H1 (cell line): ENCODE data around the gene MGRN1. TPM values are rescaled to one million over a fixed set of nuclear protein-coding genes. Genes with fewer than 3 reads are reported as not detected.

Experiments
- CTCF ChIA-PET: fragments of 300-600 bp; sonication (Branson Sonifier 250); formaldehyde crosslinking; loops from one replicate; lab custom pipeline; 2021; ENCODE audit not compliant: partially characterized antibody; lab: Charles Lee
- POLR2A ChIA-PET: fragments of 300-600 bp; sonication (Branson Sonifier 250); formaldehyde crosslinking; loops from one replicate; lab custom pipeline; 2021; ENCODE audit warnings: inconsistent platforms; ENCODE audit not compliant: partially characterized antibody; lab: Charles Lee
- DNase-seq, 2 experiments: peaks; one replicate each; pipeline versions ENCODE4 v3.0.0 to v3.0.0-alpha.2; 2010 to 2022; ENCODE audit warnings: low spot score in 2 of 2, low read depth in 1 of 2, mixed read lengths in 1 of 2
- FAIRE-seq: peaks from 2 replicates; lab custom pipeline; 2011; peaks lifted over from hg19 to GRCh38; lab: Jason Lieb, UNC
- H2AFZ ChIP-seq: 2 replicates; pipeline ENCODE4 v1.8.1; 2012; ENCODE audit warnings: low read length, inconsistent platforms
- H2AK5ac ChIP-seq: 2 replicates; pipeline ENCODE4 v1.6.1; 2013; ENCODE audit warnings: low read depth, low read length
- H2BK120ac ChIP-seq: replicated peaks from 2 replicates; pipeline ENCODE3; 2013; ENCODE audit warnings: low read depth, low read length, inconsistent platforms
- H2BK12ac ChIP-seq: 2 replicates; pipeline ENCODE4 v1.6.1; 2013; ENCODE audit warnings: low read depth, low read length
- H2BK15ac ChIP-seq: 2 replicates; pipeline ENCODE4 v1.6.1; 2013; ENCODE audit warnings: low read length
- H2BK20ac ChIP-seq: 2 replicates; pipeline ENCODE4 v1.6.1; 2013; ENCODE audit warnings: low read length
- H2BK5ac ChIP-seq: 2 replicates; pipeline ENCODE4 v1.6.1; 2013; ENCODE audit warnings: low read depth, low read length
- H3K14ac ChIP-seq: 2 replicates; pipeline ENCODE4 v1.6.1; 2013; ENCODE audit warnings: inconsistent platforms; ENCODE audit not compliant: insufficient read length
- H3K18ac ChIP-seq: 2 replicates; pipeline ENCODE4 v1.6.1; 2013; ENCODE audit warnings: low read length; ENCODE audit errors: extremely low read depth
- H3K23ac ChIP-seq: 2 replicates; pipeline ENCODE4 v1.6.1; 2013; ENCODE audit warnings: inconsistent platforms; ENCODE audit not compliant: insufficient read length
- H3K23me2 ChIP-seq: 2 replicates; pipeline ENCODE4 v1.6.1; 2013; ENCODE audit warnings: low read depth, low read length
- H3K27ac ChIP-seq: 2 replicates; pipeline ENCODE4 v1.6.1; 2011; ENCODE audit warnings: low read depth, low read length, inconsistent platforms
- H3K27me3 ChIP-seq, 4 experiments: replicated peaks in 1 of 4; 1 replicate in 1 of 4; 2 replicates in 3 of 4; pipeline versions ENCODE4 v1.6.1 to v1.8.1; 2011 to 2013; ENCODE audit warnings: low read length in 3 of 4, mild to moderate bottlenecking in 3 of 4, inconsistent platforms in 2 of 4, mixed read lengths in 2 of 4, moderate library complexity in 1 of 4; ENCODE audit not compliant: control insufficient read depth in 3 of 4, insufficient read depth in 3 of 4; ENCODE audit errors: extremely low read depth in 1 of 4
- H3K36me3 ChIP-seq, 4 experiments: 2 replicates each; pipeline versions ENCODE4 v1.6.1 to v1.8.1; 2011 to 2013; ENCODE audit warnings: mild to moderate bottlenecking in 4 of 4, low read length in 3 of 4, moderate library complexity in 2 of 4, control low read depth in 1 of 4, inconsistent platforms in 1 of 4; ENCODE audit not compliant: insufficient read depth in 4 of 4, control insufficient read depth in 2 of 4
- H3K4ac ChIP-seq: replicated peaks from 2 replicates; pipeline ENCODE3; 2013; ENCODE audit warnings: low read length, low read depth, mixed read lengths, inconsistent platforms; ENCODE audit not compliant: insufficient read length
- H3K4me1 ChIP-seq, 4 experiments: replicated peaks in 1 of 4; 1 replicate in 1 of 4; 2 replicates in 3 of 4; pipeline versions ENCODE4 v1.6.1 to v1.8.1; 2011 to 2013; ENCODE audit warnings: low read length in 3 of 4, inconsistent platforms in 2 of 4, mixed read lengths in 1 of 4; ENCODE audit not compliant: insufficient read depth in 4 of 4, control insufficient read depth in 3 of 4
- H3K4me2 ChIP-seq, 2 experiments: 2 replicates each; pipeline versions ENCODE4 v1.6.1 to v1.8.1; 2011 to 2013; ENCODE audit warnings: low read depth in 2 of 2, low read length in 2 of 2, control low read depth in 1 of 2, inconsistent platforms in 1 of 2, mild to moderate bottlenecking in 1 of 2; ENCODE audit not compliant: insufficient read depth in 1 of 2
- H3K4me3 ChIP-seq, 4 experiments: fragments of 200-600, 300-600 bp in 1 of 4; sonication (generic), shearing (Covaris generic), sonication (Bioruptor Twin) in 1 of 4; 2 replicates each; pipeline versions ENCODE4 v1.5.1 to v1.8.1; 2011 to 2016; ENCODE audit warnings: low read length in 4 of 4, low read depth in 3 of 4, control low read depth in 2 of 4, inconsistent platforms in 2 of 4, mild to moderate bottlenecking in 2 of 4, mixed read lengths in 1 of 4, moderate library complexity in 1 of 4; ENCODE audit not compliant: insufficient read depth in 2 of 4; ENCODE audit errors: extremely low read depth in 1 of 4
- H3K56ac ChIP-seq: replicated peaks from 2 replicates; pipeline ENCODE3; 2013; ENCODE audit warnings: low read depth, mild to moderate bottlenecking, mixed read lengths, low read length, inconsistent platforms; ENCODE audit not compliant: insufficient read length
- H3K79me1 ChIP-seq: 2 replicates; pipeline ENCODE4 v1.6.1; 2013; ENCODE audit warnings: low read depth, low read length, control low read depth
- H3K79me2 ChIP-seq, 2 experiments: 2 replicates each; pipeline versions ENCODE4 v1.6.1 to v1.8.1; 2012 to 2013; ENCODE audit warnings: low read length in 2 of 2, mild to moderate bottlenecking in 2 of 2, inconsistent platforms in 1 of 2; ENCODE audit not compliant: insufficient read depth in 2 of 2, control insufficient read depth in 1 of 2
- H3K9ac ChIP-seq, 4 experiments: replicated peaks in 1 of 4; 1 replicate in 1 of 4; 2 replicates in 3 of 4; pipeline versions ENCODE4 v1.6.1 to v1.8.1; 2011 to 2013; ENCODE audit warnings: low read depth in 3 of 4, low read length in 3 of 4, control low read depth in 2 of 4, mild to moderate bottlenecking in 2 of 4, moderate library complexity in 2 of 4, inconsistent platforms in 1 of 4; ENCODE audit errors: extremely low read depth in 1 of 4
- H3K9me3 ChIP-seq, 2 experiments: 2 replicates each; pipeline versions ENCODE4 v1.6.1 to v1.8.1; 2012 to 2013; ENCODE audit warnings: mild to moderate bottlenecking in 2 of 2, moderate library complexity in 2 of 2, control low read depth in 1 of 2, inconsistent platforms in 1 of 2, low read depth in 1 of 2, low read length in 1 of 2, mixed read lengths in 1 of 2; ENCODE audit not compliant: insufficient read depth in 2 of 2
- H4K20me1 ChIP-seq, 2 experiments: replicated peaks in 1 of 2; 2 replicates each; pipeline versions ENCODE3 to v1.8.1; 2011 to 2013; ENCODE audit warnings: inconsistent platforms in 2 of 2, low read length in 2 of 2, mild to moderate bottlenecking in 1 of 2; ENCODE audit not compliant: insufficient read depth in 2 of 2, control insufficient read depth in 1 of 2
- H4K5ac ChIP-seq: 2 replicates; pipeline ENCODE4 v1.6.1; 2013; ENCODE audit warnings: low read length, low read depth, mixed read lengths, inconsistent platforms; ENCODE audit not compliant: insufficient read length
- H4K8ac ChIP-seq: 2 replicates; pipeline ENCODE4 v1.8.0; 2013; ENCODE audit warnings: mild to moderate bottlenecking, moderate library complexity, low read length, inconsistent platforms; ENCODE audit not compliant: insufficient read depth; ENCODE audit errors: extremely low read depth
- H4K91ac ChIP-seq: replicated peaks from 2 replicates; pipeline ENCODE3; 2013; ENCODE audit warnings: low read length, mixed read lengths, inconsistent platforms; ENCODE audit not compliant: insufficient read length
- BACH1 ChIP-seq: IDR thresholded peaks from 2 replicates; pipeline ENCODE4 v1.6.1; 2012; ENCODE audit warnings: low read length, improper control_type of control experiment
- EGR1 ChIP-seq: IDR thresholded peaks from 2 replicates; pipeline ENCODE4 v1.6.1; 2011; ENCODE audit warnings: low read depth, low read length, borderline replicate concordance
- HDAC6 ChIP-seq: IDR thresholded peaks from one replicate; pipeline ENCODE4 v1.7.1; 2012; ENCODE audit warnings: low read depth, mild to moderate bottlenecking, inconsistent platforms, low read length, moderate library complexity
- SP1 ChIP-seq: IDR thresholded peaks from 2 replicates; pipeline ENCODE4 v1.6.1; 2011; ENCODE audit warnings: low read depth, low read length
- WGBS, 2 experiments: shearing (Covaris generic) in 1 of 2; methylation state at CpG; one replicate each; pipeline versions ENCODE4 v1.1.6 to v1.1.7; 2013 to 2015; ENCODE audit warnings: low lambda C conversion rate in 2 of 2, mixed read lengths in 2 of 2, inconsistent platforms in 1 of 2, low coverage in 1 of 2, missing lambda C conversion rate in 1 of 2; ENCODE audit not compliant: insufficient replicate concordance in 2 of 2, insufficient coverage in 1 of 2, insufficient read length in 1 of 2; ENCODE audit errors: extremely low coverage in 1 of 2, missing lambda C conversion rate in 1 of 2; 5-methylcytosine and 5-hydroxymethylcytosine counted together
- long read RNA-seq, 2 experiments: library from RNA in 1 of 2; library from capped mRNA in 1 of 2; stranded (forward); transcript quantifications; one replicate each; pipeline ENCODE4 v2.0.0, GENCODE V29; 2021; ENCODE audit warnings: inconsistent platforms in 1 of 2
- polyA minus RNA-seq, 3 experiments: library from RNA; depleted of rRNA, polyadenylated mRNA; stranded (reverse); fragments of >200 nt; gene quantifications; 1 replicate in 2 of 3; 2 replicates in 1 of 3; pipeline ENCODE4 v1.2.3, GENCODE V29; 2011
- polyA plus RNA-seq, 7 experiments: library from polyadenylated mRNA; depleted of rRNA in 3 of 7; stranded (reverse) in 5 of 7; unstranded in 2 of 7; fragments of >200 nt in 5 of 7; fragments of 200-250 nt in 2 of 7; gene quantifications; 1 replicate in 5 of 7; 2 replicates in 1 of 7; 4 replicates in 1 of 7; pipeline versions ENCODE4 v1.2.1 to v1.2.3, GENCODE V29; 2011 to 2013; ENCODE audit warnings: missing spikeins in 2 of 7, mixed read lengths in 2 of 7
- total RNA-seq: library from RNA; stranded (reverse); fragmentation: NEBNext Ultra II Directional; extraction: Animal tissue kit (Norgen Biotek cat#: 25700); gene quantifications from 2 replicates; pipeline ENCODE4 v1.2.1, GENCODE V29; 2021
- TF ChIP-seq, protein P1 (sequence below), 3 experiments: IDR thresholded peaks; 1 replicate in 2 of 3; 2 replicates in 1 of 3; pipeline versions ENCODE4 v1.5.1 to v1.6.1; 2011; ENCODE audit warnings: low read length in 3 of 3, mild to moderate bottlenecking in 3 of 3, inconsistent platforms in 2 of 3, low read depth in 1 of 3, moderate library complexity in 1 of 3; ENCODE audit not compliant: insufficient read depth in 1 of 3; ENCODE audit errors: control extremely low read depth in 1 of 3

MGRN1 gene
- total RNA-seq (79.4 and 82.3 TPM in 2 replicates), polyA plus RNA-seq (2011; rRNA removed) (15.0 and 30.1 TPM in 2 replicates), polyA minus RNA-seq (2011; rRNA and poly(A)+ RNA removed) (17.9 and 22.6 TPM in 2 replicates)
- 12.4 TPM for polyA plus RNA-seq (2011; cell fraction: cytosol; rRNA removed)
- polyA plus RNA-seq (2011; cell fraction: nucleus; rRNA removed), result 33.9 TPM
- 39.5 to 72.9 TPM (median 65.4 TPM) in 4 replicates for polyA plus RNA-seq (2012, experiment 1 of 2)
- polyA plus RNA-seq (2012, experiment 2 of 2), result 52.0 TPM
- 46.7 TPM for polyA plus RNA-seq (2013, experiment 1 of 2)
- 47.1 TPM for polyA plus RNA-seq (2013, experiment 2 of 2)
- 30.4 TPM for polyA minus RNA-seq (2011; cell fraction: cytosol; rRNA and poly(A)+ RNA removed)
- 30.7 TPM for polyA minus RNA-seq (2011; cell fraction: nucleus; rRNA and poly(A)+ RNA removed)
- long read RNA-seq, experiment 1, partial matches to known transcripts, result 5 of 23 reads
- long read RNA-seq, experiment 1, other reads (novel, unspliced or antisense), result 16 of 23 reads
- long read RNA-seq, experiment 2, partial matches to known transcripts, result 0 of 3 reads
- long read RNA-seq, experiment 2, other reads (novel, unspliced or antisense), result 3 of 3 reads

DNA sequence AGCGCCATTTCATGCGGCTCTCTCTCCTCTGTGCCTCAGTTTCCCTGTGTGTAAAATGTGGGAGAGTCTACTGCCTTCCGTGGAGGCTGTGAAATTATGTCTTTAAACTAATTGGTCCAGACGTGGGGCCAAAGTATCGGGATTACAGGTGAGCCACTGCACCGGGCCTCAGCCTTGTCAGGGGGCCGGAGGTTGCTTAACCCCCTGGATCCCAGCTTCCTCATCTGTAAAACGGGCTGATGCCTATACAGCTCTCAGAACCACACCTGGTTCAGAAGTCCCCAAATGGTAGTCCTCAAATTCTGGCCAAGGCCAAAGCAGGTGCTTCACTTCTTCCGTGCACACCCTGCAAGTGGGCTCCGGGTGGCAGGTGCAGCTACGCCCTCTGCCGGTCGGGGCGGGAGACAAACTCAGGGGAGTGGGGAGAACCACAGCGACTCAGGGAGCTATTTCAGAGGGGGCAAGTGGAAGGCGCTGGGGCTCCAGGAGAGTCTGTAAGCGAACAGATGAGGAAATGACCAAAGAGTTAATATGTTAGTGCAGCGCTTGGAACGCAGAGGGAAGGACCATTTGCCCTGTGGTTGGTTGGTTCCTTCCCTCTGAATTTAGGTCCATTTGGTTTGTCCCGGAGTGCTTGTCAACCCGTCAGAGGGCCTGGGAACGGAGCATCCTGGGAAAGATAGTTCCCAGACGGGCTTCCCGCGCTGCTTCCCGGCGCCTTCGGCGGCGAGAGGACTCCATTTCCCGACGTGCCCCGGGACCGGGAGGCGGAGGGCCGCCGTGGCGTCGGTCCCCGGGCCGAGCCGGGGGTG is at the start of gene MGRN1:
TSS of gene MGRN1 (plus strand) at position 812 of the 812 bp plus-strand sequence. CDS start 135 bp downstream, outside the sequence.
- ChIA-PET POLR2A (interaction anchor here (0.6 to 4.8 kb wide), 10 partner anchors 9 to 151 kb away, joined by 3 to 69 read pairs (median 4); partner anchors contain the start of genes CDIP1 and UBALD1), CTCF (interaction anchor here (0.8 to 3.5 kb wide), 47 partner anchors 8 to 307 kb away, joined by 3 to 24 read pairs (median 4); partner anchors contain the start of genes CDIP1, HMOX2, NUDT16L1 and UBALD1)
- peaks cover 10 to 35% of the 10 kb centered on the region in 2 experiments for H3K79me2 ChIP-seq
- H3K4me1 ChIP-seq, result peaks cover 0 to 7% (median 6%) of the 10 kb centered on the region in 4 experiments; a peak in 6 of 7 replicates
- WGBS, 2 experiments, result 15% methylated on average over 41 of the region's 42 CpGs; no CpG with 5 or more reads in 1 of the 2 experiments
- H3K18ac ChIP-seq, result peak within 1 kb of the TSS; percentile 97
- H3K14ac ChIP-seq, result no peak within 1 kb of the TSS
- H3K79me1 ChIP-seq, result peaks cover 16% of the 10 kb centered on the region
- peak within 1 kb of the TSS; percentile 83 to 92 for H3K4me2 ChIP-seq
- peak within 1 kb of the TSS; percentile 79; the same call in 1 of the 2 replicates for H2AK5ac ChIP-seq
- H2AFZ ChIP-seq, result peak within 1 kb of the TSS; percentile 100
- peak within 1 kb of the TSS; percentile 4 for H3K4ac ChIP-seq
- peak within 1 kb of the TSS; percentile 86 for H2BK20ac ChIP-seq
- peaks cover 2% of the 10 kb centered on the region; the same call in 1 of the 2 replicates for H3K23me2 ChIP-seq
- peak within 1 kb of the TSS; percentile 97 for H2BK5ac ChIP-seq
- peak within 1 kb of the TSS; percentile 98 for H3K27ac ChIP-seq
- no peak within 1 kb of the TSS for H3K23ac ChIP-seq
- H3K36me3 ChIP-seq, result no peaks in the 10 kb centered on the region
- H4K8ac ChIP-seq, result peak within 1 kb of the TSS; percentile 94
- FAIRE-seq (peak; percentile 42), DNase-seq (peak; percentile 82 to 94)
- peak within 1 kb of the TSS; percentile 72 to 97 (median 78) for H3K4me3 ChIP-seq
- H4K5ac ChIP-seq, result peak within 1 kb of the TSS; percentile 96
- peak within 1 kb of the TSS; percentile 92 for H4K91ac ChIP-seq
- H3K27me3 ChIP-seq, result no peaks in the 10 kb centered on the region
- H3K9me3 ChIP-seq, result no peaks in the 10 kb centered on the region
- H2BK12ac ChIP-seq, result peak within 1 kb of the TSS; percentile 95; the same call in 1 of the 2 replicates
- peak within 1 kb of the TSS; percentile 32 for H3K56ac ChIP-seq
- peak within 1 kb of the TSS; percentile 90 to 96 (median 93) for H3K9ac ChIP-seq
- H2BK15ac ChIP-seq, result peak within 1 kb of the TSS; percentile 95; the same call in 1 of the 2 replicates
- peaks cover 0 to 8% of the 10 kb centered on the region in 2 experiments for H4K20me1 ChIP-seq
- peak within 1 kb of the TSS; percentile 76 for H2BK120ac ChIP-seq
- TF ChIP-seq, protein P1, sequence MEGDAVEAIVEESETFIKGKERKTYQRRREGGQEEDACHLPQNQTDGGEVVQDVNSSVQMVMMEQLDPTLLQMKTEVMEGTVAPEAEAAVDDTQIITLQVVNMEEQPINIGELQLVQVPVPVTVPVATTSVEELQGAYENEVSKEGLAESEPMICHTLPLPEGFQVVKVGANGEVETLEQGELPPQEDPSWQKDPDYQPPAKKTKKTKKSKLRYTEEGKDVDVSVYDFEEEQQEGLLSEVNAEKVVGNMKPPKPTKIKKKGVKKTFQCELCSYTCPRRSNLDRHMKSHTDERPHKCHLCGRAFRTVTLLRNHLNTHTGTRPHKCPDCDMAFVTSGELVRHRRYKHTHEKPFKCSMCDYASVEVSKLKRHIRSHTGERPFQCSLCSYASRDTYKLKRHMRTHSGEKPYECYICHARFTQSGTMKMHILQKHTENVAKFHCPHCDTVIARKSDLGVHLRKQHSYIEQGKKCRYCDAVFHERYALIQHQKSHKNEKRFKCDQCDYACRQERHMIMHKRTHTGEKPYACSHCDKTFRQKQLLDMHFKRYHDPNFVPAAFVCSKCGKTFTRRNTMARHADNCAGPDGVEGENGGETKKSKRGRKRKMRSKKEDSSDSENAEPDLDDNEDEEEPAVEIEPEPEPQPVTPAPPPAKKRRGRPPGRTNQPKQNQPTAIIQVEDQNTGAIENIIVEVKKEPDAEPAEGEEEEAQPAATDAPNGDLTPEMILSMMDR (IDR thresholded peaks at IDR 0.05; ENCODE audit: control extremely low read depth in 1 of 3, insufficient read depth in 1 of 3, low read depth in 1 of 3, low read length in 3 of 3), result peak; percentile 89 to 99 (median 98)
- no peak for TF ChIP-seq HDAC6
- 0 out of 2 replicates have a peak, but pooled peaks have one; percentile 16 for TF ChIP-seq SP1
- TF ChIP-seq BACH1, result peak; percentile 60; the same call in 1 of the 2 replicates
- TF ChIP-seq EGR1, result peak; percentile 19; the same call in 1 of the 2 replicates
